ENCODE results near the gene LRFN2. TPM values are rescaled to one million over a fixed set of nuclear protein-coding genes. Genes with fewer than 3 reads are reported as not detected.

Gene LRFN2
- under 1 TPM in 1 of 2 donors, not detected in 1; 0.20 TPM for total RNA-seq
- 0 reads per million in 2 donors for total RNA-seq

GRCh38 chr6:40587240-40588069 lies at the start of gene LRFN2:
LRFN2 (minus strand) TSS chr6:40587364.
- H3K27ac Mint-ChIP-seq = no peak within 1 kb of the TSS
- H3K4me3 Mint-ChIP-seq = peak within 1 kb of the TSS; percentile 80
- peaks cover 2% of the 10 kb centered on the region for H3K36me3 Mint-ChIP-seq (ENCODE audit: low read depth)
- peak in 2 of 3 donors; percentile 19 to 48 for DNase-seq
- no peaks in the 10 kb centered on the region for H3K9me3 ChIP-seq (ENCODE audit: control insufficient read depth, low read length, poor library complexity, severe bottlenecking)
- H3K27me3 Mint-ChIP-seq = peaks cover 37% of the 10 kb centered on the region
- ATAC-seq = peak; percentile 86
- peaks cover 8% of the 10 kb centered on the region for H3K4me1 Mint-ChIP-seq

- Mint-ChIP-seq H3K27ac (no peak overlapping the region), H3K27me3 (peaks cover 11% of the 10 kb centered on the region), H3K4me1 (no peaks in the 10 kb centered on the region), H3K36me3 (ENCODE audit: low read depth) (peaks cover 2% of the 10 kb centered on the region), H3K4me3 (no peak overlapping the region)
- ATAC-seq = no peak
- DNase-seq = no peak
- H3K9me3 ChIP-seq (ENCODE audit: control insufficient read depth, low read length, poor library complexity, severe bottlenecking) = no peaks in the 10 kb centered on the region
Measured at GRCh38 chr6:40634429-40634828, 47.3 kb upstream of the LRFN2 start.

- H3K9me3 ChIP-seq (ENCODE audit: control insufficient read depth, low read length, poor library complexity, severe bottlenecking) = no peaks in the 10 kb centered on the region
- Mint-ChIP-seq H3K4me1 (peaks cover 2% of the 10 kb centered on the region), H3K4me3 (no peak overlapping the region), H3K36me3 (ENCODE audit: low read depth) (peaks cover 2% of the 10 kb centered on the region), H3K27me3 (peaks cover 18% of the 10 kb centered on the region), H3K27ac (no peak overlapping the region)
- ATAC-seq (no peak), DNase-seq (no peak)
Measured at GRCh38 chr6:40631744-40632143, 44.6 kb upstream of the LRFN2 start.

GRCh38 chr6:40630488-40630887 lies 43.3 kb upstream of the LRFN2 start:
- ATAC-seq (no peak), DNase-seq (no peak)
- H3K27ac Mint-ChIP-seq = no peak overlapping the region
- H3K9me3 ChIP-seq (ENCODE audit: control insufficient read depth, low read length, poor library complexity, severe bottlenecking) = no peaks in the 10 kb centered on the region
- peaks cover 18% of the 10 kb centered on the region for H3K27me3 Mint-ChIP-seq
- H3K4me1 Mint-ChIP-seq = peaks cover 2% of the 10 kb centered on the region
- peaks cover 4% of the 10 kb centered on the region for H3K36me3 Mint-ChIP-seq (ENCODE audit: low read depth)
- no peak overlapping the region for H3K4me3 Mint-ChIP-seq

- peaks cover 18% of the 10 kb centered on the region for H3K27me3 Mint-ChIP-seq
Measured at GRCh38 chr6:40630051-40630450, 42.9 kb upstream of the LRFN2 start.

GRCh38 chr6:40629463-40629862 lies 42.3 kb upstream of the LRFN2 start:
- Mint-ChIP-seq H3K4me1 (peaks cover 2% of the 10 kb centered on the region), H3K27me3 (peaks cover 16% of the 10 kb centered on the region)
- no peak for ATAC-seq

More at GRCh38 chr6:40630051-40630450, 42.9 kb upstream of the LRFN2 start:
- no peak for DNase-seq
- H3K4me1 Mint-ChIP-seq = peaks cover 2% of the 10 kb centered on the region
- no peaks in the 10 kb centered on the region for H3K9me3 ChIP-seq (ENCODE audit: control insufficient read depth, low read length, poor library complexity, severe bottlenecking)
- H3K36me3 Mint-ChIP-seq (ENCODE audit: low read depth) = peaks cover 4% of the 10 kb centered on the region
- H3K4me3 Mint-ChIP-seq = no peak overlapping the region
- no peak for ATAC-seq
- no peak overlapping the region for H3K27ac Mint-ChIP-seq

GRCh38 chr6:40627316-40627715 lies 40.2 kb upstream of the LRFN2 start:
- Mint-ChIP-seq H3K27me3 (peaks cover 13% of the 10 kb centered on the region), H3K4me1 (peaks cover 2% of the 10 kb centered on the region), H3K27ac (no peak overlapping the region), H3K36me3 (ENCODE audit: low read depth) (peaks cover 4% of the 10 kb centered on the region), H3K4me3 (no peak overlapping the region)
- H3K9me3 ChIP-seq (ENCODE audit: control insufficient read depth, low read length, poor library complexity, severe bottlenecking) = no peaks in the 10 kb centered on the region
- no peak for DNase-seq
- no peak for ATAC-seq

More at GRCh38 chr6:40629463-40629862, 42.3 kb upstream of the LRFN2 start:
- H3K36me3 Mint-ChIP-seq (ENCODE audit: low read depth) = peaks cover 4% of the 10 kb centered on the region
- H3K4me3 Mint-ChIP-seq = no peak overlapping the region
- DNase-seq = no peak
- H3K27ac Mint-ChIP-seq = no peak overlapping the region
- no peaks in the 10 kb centered on the region for H3K9me3 ChIP-seq (ENCODE audit: control insufficient read depth, low read length, poor library complexity, severe bottlenecking)

GRCh38 chr6:40626886-40627285 lies 39.7 kb upstream of the LRFN2 start:
- H3K9me3 ChIP-seq (ENCODE audit: control insufficient read depth, low read length, poor library complexity, severe bottlenecking) = no peaks in the 10 kb centered on the region
- Mint-ChIP-seq H3K27ac (no peak overlapping the region), H3K36me3 (ENCODE audit: low read depth) (peaks cover 4% of the 10 kb centered on the region), H3K4me3 (no peak overlapping the region), H3K27me3 (peaks cover 13% of the 10 kb centered on the region), H3K4me1 (peaks cover 2% of the 10 kb centered on the region)
- no peak for ATAC-seq
- DNase-seq = no peak

- Mint-ChIP-seq H3K36me3 (ENCODE audit: low read depth) (peaks cover 2% of the 10 kb centered on the region), H3K4me3 (no peak overlapping the region), H3K4me1 (peaks cover 2% of the 10 kb centered on the region), H3K27ac (no peak overlapping the region), H3K27me3 (peaks cover 15% of the 10 kb centered on the region)
- no peaks in the 10 kb centered on the region for H3K9me3 ChIP-seq (ENCODE audit: control insufficient read depth, low read length, poor library complexity, severe bottlenecking)
- DNase-seq = no peak
- ATAC-seq = no peak
Measured at GRCh38 chr6:40623932-40624331, 36.8 kb upstream of the LRFN2 start.

GRCh38 chr6:40623178-40623577 lies 36.0 kb upstream of the LRFN2 start:
- ATAC-seq = no peak
- H3K9me3 ChIP-seq (ENCODE audit: control insufficient read depth, low read length, poor library complexity, severe bottlenecking) = no peaks in the 10 kb centered on the region
- Mint-ChIP-seq H3K36me3 (ENCODE audit: low read depth) (peaks cover 2% of the 10 kb centered on the region), H3K27me3 (peaks cover 10% of the 10 kb centered on the region), H3K4me3 (no peak overlapping the region), H3K27ac (no peak overlapping the region), H3K4me1 (peaks cover 2% of the 10 kb centered on the region)
- no peak for DNase-seq

- ATAC-seq (no peak), DNase-seq (no peak)
- Mint-ChIP-seq H3K27me3 (peaks cover 10% of the 10 kb centered on the region), H3K4me1 (no peaks in the 10 kb centered on the region), H3K36me3 (ENCODE audit: low read depth) (peaks cover 2% of the 10 kb centered on the region), H3K27ac (no peak overlapping the region), H3K4me3 (no peak overlapping the region)
- no peaks in the 10 kb centered on the region for H3K9me3 ChIP-seq (ENCODE audit: control insufficient read depth, low read length, poor library complexity, severe bottlenecking)
Measured at GRCh38 chr6:40620574-40621240, 33.5 kb upstream of the LRFN2 start.

GRCh38 chr6:40614671-40615070 lies 27.5 kb upstream of the LRFN2 start:
- DNase-seq (no peak), ATAC-seq (no peak)
- Mint-ChIP-seq H3K27ac (no peak overlapping the region), H3K27me3 (peaks cover 50% of the 10 kb centered on the region), H3K36me3 (ENCODE audit: low read depth) (no peaks in the 10 kb centered on the region), H3K4me3 (no peak overlapping the region), H3K4me1 (no peaks in the 10 kb centered on the region)
- H3K9me3 ChIP-seq (ENCODE audit: control insufficient read depth, low read length, poor library complexity, severe bottlenecking) = no peaks in the 10 kb centered on the region

GRCh38 chr6:40611912-40612311 lies 24.7 kb upstream of the LRFN2 start:
- H3K27me3 Mint-ChIP-seq = peaks cover 50% of the 10 kb centered on the region
- H3K4me3 Mint-ChIP-seq = no peak overlapping the region

More at GRCh38 chr6:40611912-40612311, 24.7 kb upstream of the LRFN2 start:
- Mint-ChIP-seq H3K27ac (no peak overlapping the region), H3K36me3 (ENCODE audit: low read depth) (no peaks in the 10 kb centered on the region), H3K4me1 (no peaks in the 10 kb centered on the region)
- ATAC-seq (no peak), DNase-seq (no peak)
- H3K9me3 ChIP-seq (ENCODE audit: control insufficient read depth, low read length, poor library complexity, severe bottlenecking) = no peaks in the 10 kb centered on the region

Data from T-helper 17 cell (primary cell).